HL-60 (cell line): ENCODE results near the gene CACNA1C.

Experiments
- DNase-seq, 2 experiments: peaks; one replicate each; pipeline ENCODE4 v3.0.0-alpha.2; 2010 to 2020; ENCODE audit warnings: low read depth in 1 of 2, low spot score in 1 of 2
- H3K27ac ChIP-seq: fragments of 250-450 bp; sonication (Bioruptor Pico); replicated peaks from 2 replicates; pipeline ENCODE4 v1.5.1; 2020; ENCODE audit warnings: mild to moderate bottlenecking, moderate library complexity
- H3K27me3 ChIP-seq: fragments of 250-450 bp; sonication (Bioruptor Pico); 2 replicates; pipeline ENCODE4 v1.5.1; 2021; ENCODE audit warnings: mild to moderate bottlenecking, moderate library complexity; ENCODE audit not compliant: insufficient read depth, poor library complexity, severe bottlenecking
- H3K4me3 ChIP-seq: replicated peaks from 2 replicates; pipeline ENCODE4 v1.5.1; 2011; ENCODE audit warnings: mild to moderate bottlenecking, control low read depth, low read length; ENCODE audit not compliant: insufficient read depth
- GABPA ChIP-seq: IDR thresholded peaks from 2 replicates; pipeline ENCODE4 v1.6.1; 2012; ENCODE audit warnings: low read depth
- POLR2AphosphoS5 ChIP-seq: IDR thresholded peaks from 2 replicates; pipeline ENCODE4 v1.6.1; 2012; ENCODE audit warnings: low read depth
- SPI1 ChIP-seq: IDR thresholded peaks from 2 replicates; pipeline ENCODE4 v1.6.1; 2012; ENCODE audit warnings: low read depth, mild to moderate bottlenecking, borderline replicate concordance
- TF ChIP-seq, protein P1 (sequence below): IDR thresholded peaks from one replicate; pipeline ENCODE4 v1.5.1; 2011; ENCODE audit warnings: low read length, control low read depth, inconsistent platforms; ENCODE audit not compliant: insufficient read depth
- TF ChIP-seq, protein P2 (sequence below): IDR thresholded peaks from 2 replicates; pipeline ENCODE4 v1.6.1; 2012; ENCODE audit warnings: low read depth; ENCODE audit not compliant: insufficient replicate concordance

CACNA1C gene

DNA sequence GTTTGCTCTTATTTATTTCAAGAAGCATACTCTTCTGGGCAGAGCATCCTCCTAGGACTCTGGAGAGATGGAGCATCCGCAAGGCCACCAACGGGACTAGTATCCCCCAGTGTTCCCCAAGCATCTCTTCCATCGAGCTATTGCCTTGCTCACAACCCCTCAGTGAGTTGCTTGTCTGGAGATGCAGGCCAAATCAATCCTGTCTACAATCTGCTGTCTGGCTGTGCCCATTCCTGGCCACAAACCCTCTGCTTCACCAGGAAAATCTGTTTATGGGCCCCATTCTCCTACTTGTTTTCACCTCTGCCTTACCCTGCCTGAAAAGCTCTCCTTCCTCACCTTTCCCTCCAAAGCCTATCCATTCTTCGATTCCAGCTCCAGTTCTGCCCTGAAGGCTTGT lies 219.2 kb downstream of the CACNA1C start:
- no peak overlapping the region for H3K27ac ChIP-seq
- no peaks in the 10 kb centered on the region for H3K27me3 ChIP-seq
- H3K4me3 ChIP-seq: no peak overlapping the region
- DNase-seq: no peak
- TF ChIP-seq, protein P1, sequence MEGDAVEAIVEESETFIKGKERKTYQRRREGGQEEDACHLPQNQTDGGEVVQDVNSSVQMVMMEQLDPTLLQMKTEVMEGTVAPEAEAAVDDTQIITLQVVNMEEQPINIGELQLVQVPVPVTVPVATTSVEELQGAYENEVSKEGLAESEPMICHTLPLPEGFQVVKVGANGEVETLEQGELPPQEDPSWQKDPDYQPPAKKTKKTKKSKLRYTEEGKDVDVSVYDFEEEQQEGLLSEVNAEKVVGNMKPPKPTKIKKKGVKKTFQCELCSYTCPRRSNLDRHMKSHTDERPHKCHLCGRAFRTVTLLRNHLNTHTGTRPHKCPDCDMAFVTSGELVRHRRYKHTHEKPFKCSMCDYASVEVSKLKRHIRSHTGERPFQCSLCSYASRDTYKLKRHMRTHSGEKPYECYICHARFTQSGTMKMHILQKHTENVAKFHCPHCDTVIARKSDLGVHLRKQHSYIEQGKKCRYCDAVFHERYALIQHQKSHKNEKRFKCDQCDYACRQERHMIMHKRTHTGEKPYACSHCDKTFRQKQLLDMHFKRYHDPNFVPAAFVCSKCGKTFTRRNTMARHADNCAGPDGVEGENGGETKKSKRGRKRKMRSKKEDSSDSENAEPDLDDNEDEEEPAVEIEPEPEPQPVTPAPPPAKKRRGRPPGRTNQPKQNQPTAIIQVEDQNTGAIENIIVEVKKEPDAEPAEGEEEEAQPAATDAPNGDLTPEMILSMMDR: no peak
- TF ChIP-seq GABPA (no peak), POLR2AphosphoS5 (no peak), SPI1 (no peak)
- TF ChIP-seq, protein P2, sequence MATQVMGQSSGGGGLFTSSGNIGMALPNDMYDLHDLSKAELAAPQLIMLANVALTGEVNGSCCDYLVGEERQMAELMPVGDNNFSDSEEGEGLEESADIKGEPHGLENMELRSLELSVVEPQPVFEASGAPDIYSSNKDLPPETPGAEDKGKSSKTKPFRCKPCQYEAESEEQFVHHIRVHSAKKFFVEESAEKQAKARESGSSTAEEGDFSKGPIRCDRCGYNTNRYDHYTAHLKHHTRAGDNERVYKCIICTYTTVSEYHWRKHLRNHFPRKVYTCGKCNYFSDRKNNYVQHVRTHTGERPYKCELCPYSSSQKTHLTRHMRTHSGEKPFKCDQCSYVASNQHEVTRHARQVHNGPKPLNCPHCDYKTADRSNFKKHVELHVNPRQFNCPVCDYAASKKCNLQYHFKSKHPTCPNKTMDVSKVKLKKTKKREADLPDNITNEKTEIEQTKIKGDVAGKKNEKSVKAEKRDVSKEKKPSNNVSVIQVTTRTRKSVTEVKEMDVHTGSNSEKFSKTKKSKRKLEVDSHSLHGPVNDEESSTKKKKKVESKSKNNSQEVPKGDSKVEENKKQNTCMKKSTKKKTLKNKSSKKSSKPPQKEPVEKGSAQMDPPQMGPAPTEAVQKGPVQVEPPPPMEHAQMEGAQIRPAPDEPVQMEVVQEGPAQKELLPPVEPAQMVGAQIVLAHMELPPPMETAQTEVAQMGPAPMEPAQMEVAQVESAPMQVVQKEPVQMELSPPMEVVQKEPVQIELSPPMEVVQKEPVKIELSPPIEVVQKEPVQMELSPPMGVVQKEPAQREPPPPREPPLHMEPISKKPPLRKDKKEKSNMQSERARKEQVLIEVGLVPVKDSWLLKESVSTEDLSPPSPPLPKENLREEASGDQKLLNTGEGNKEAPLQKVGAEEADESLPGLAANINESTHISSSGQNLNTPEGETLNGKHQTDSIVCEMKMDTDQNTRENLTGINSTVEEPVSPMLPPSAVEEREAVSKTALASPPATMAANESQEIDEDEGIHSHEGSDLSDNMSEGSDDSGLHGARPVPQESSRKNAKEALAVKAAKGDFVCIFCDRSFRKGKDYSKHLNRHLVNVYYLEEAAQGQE: no peak

DNA sequence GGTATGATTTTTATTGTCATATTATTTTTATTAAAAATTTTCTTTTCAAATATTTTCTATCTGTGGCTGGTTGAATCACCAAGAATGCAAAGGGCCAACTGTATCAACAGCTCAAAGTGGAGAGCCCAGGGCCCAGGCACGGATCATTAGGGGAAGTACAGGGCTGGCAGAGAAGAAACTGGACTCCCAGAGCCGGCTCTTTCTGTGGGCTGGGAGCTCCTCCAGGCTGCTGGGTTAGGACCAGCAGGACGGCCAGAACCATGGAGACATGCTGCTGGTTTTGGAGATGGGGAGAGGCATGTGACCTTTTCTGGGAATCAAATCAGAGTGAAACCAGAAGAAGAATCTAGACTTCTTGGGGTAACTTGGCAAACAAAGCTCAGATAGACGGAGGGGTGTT lies 220.5 kb downstream of the CACNA1C start:
- no peak for DNase-seq
- Histone ChIP-seq H3K27ac (no peak overlapping the region), H3K4me3 (no peak overlapping the region), H3K27me3 (no peaks in the 10 kb centered on the region)
- TF ChIP-seq, protein P1: no peak
- TF ChIP-seq POLR2AphosphoS5 (no peak), GABPA (no peak)

DNA sequence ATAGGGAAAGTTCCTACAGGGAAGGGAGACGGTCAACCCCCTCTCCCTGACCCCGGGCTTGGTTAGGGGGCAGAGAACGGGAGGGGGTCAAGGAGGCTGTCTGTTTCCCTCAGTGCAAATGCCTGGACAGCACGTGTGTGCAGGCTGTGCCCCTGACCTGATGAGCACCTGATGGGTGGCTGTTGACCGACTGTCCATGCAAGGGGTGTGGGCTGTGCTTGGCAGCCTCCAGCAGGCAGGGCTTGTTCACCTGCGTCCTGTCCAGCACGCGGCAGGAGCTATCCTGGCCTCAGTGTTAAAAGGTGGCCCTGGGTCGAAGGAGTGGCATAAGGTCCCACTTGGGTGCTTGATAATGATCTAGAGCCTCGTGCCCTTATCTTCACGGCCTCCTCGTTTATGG lies 221.0 kb downstream of the CACNA1C start:
- H3K27me3 ChIP-seq: no peaks in the 10 kb centered on the region
- no peak for DNase-seq
- no peak overlapping the region for H3K4me3 ChIP-seq
- TF ChIP-seq, protein P1: no peak
- H3K27ac ChIP-seq: no peak overlapping the region

DNA sequence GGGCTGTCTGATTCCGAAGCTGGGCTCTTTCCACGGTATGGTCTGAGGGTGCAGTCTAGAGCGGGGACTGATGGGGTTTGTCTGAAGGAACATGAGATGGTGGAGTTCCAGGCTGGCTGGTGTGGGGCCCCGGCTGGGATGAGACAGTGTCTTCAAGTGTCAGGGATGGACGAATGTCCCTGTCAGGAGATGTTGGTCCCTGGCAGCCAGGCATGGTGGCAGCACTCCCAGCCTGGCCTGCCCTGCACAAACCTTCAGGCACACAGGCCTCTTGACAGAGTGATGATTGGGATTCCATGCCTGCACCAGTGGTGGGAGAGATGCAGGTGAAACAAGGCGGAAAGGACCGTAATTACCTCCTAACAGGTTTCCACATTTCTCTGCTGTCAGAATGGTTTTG lies 221.9 kb downstream of the CACNA1C start:
- no peak for DNase-seq
- H3K27me3 ChIP-seq: no peaks in the 10 kb centered on the region
- no peak overlapping the region for H3K4me3 ChIP-seq
- TF ChIP-seq, protein P1: no peak
- TF ChIP-seq POLR2AphosphoS5 (no peak), SPI1 (no peak), GABPA (no peak)
- TF ChIP-seq, protein P2: no peak
- H3K27ac ChIP-seq: no peak overlapping the region
